Neural crest cell (in vitro differentiated cells): ENCODE results near the gene TMEM161A. TPM values are rescaled to one million over a fixed set of nuclear protein-coding genes. Genes with fewer than 3 reads are reported as not detected.

Source experiments
- DNase-seq: peaks from one replicate; pipeline ENCODE4 v3.0.0; 2021; ENCODE audit warnings: low read depth, mixed read lengths, low spot score
- H3K27ac Mint-ChIP-seq: one replicate; pipeline ENCODE4 v1.8.0; 2021; ENCODE audit warnings: mild to moderate bottlenecking, mixed read lengths; ENCODE audit not compliant: unreplicated experiment
- H3K27me3 Mint-ChIP-seq: 2 replicates; pipeline ENCODE4 v1.8.0; 2021; ENCODE audit warnings: low read depth, mild to moderate bottlenecking, mixed read lengths
- H3K36me3 Mint-ChIP-seq: 2 replicates; pipeline ENCODE4 v1.8.0; 2021; ENCODE audit warnings: low read depth, mild to moderate bottlenecking, mixed read lengths
- H3K4me1 Mint-ChIP-seq: 2 replicates; pipeline ENCODE4 v1.8.0; 2021; ENCODE audit warnings: mixed read lengths
- H3K4me3 Mint-ChIP-seq: one replicate; pipeline ENCODE4 v1.8.0; 2021; ENCODE audit warnings: mild to moderate bottlenecking, mixed read lengths
- H3K9me3 Mint-ChIP-seq: 2 replicates; pipeline ENCODE4 v1.8.0; 2021; ENCODE audit warnings: mixed read lengths
- total RNA-seq: library from RNA; stranded (reverse); gene quantifications from 2 replicates; pipeline ENCODE4 v1.2.1, GENCODE V29; 2021
- TF ChIP-seq, protein P1 (sequence below): fragments of 200-600 bp; sonication (generic); conservative IDR thresholded peaks from 2 replicates; pipeline ENCODE4 v1.5.0; 2021; ENCODE audit warnings: antibody characterized with exemption, mild to moderate bottlenecking

Gene TMEM161A
- total RNA-seq, 1 donor from 2014 or later, result 44.8 TPM

GRCh38 chr19:19074196-19074882 lies 63.9 kb downstream of the TMEM161A start:
- no peaks in the 10 kb centered on the region for H3K4me1 Mint-ChIP-seq

GRCh38 chr19:19071897-19072296 lies 66.4 kb downstream of the TMEM161A start:
- H3K4me1 Mint-ChIP-seq, result no peaks in the 10 kb centered on the region
- no peak overlapping the region for H3K4me3 Mint-ChIP-seq
- H3K36me3 Mint-ChIP-seq, result no peaks in the 10 kb centered on the region
- H3K9me3 Mint-ChIP-seq, result no peaks in the 10 kb centered on the region
- no peak overlapping the region for H3K27ac Mint-ChIP-seq
- no peak for DNase-seq
- peaks cover 3% of the 10 kb centered on the region for H3K27me3 Mint-ChIP-seq
- TF ChIP-seq, protein P1, sequence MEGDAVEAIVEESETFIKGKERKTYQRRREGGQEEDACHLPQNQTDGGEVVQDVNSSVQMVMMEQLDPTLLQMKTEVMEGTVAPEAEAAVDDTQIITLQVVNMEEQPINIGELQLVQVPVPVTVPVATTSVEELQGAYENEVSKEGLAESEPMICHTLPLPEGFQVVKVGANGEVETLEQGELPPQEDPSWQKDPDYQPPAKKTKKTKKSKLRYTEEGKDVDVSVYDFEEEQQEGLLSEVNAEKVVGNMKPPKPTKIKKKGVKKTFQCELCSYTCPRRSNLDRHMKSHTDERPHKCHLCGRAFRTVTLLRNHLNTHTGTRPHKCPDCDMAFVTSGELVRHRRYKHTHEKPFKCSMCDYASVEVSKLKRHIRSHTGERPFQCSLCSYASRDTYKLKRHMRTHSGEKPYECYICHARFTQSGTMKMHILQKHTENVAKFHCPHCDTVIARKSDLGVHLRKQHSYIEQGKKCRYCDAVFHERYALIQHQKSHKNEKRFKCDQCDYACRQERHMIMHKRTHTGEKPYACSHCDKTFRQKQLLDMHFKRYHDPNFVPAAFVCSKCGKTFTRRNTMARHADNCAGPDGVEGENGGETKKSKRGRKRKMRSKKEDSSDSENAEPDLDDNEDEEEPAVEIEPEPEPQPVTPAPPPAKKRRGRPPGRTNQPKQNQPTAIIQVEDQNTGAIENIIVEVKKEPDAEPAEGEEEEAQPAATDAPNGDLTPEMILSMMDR, result no peak

More at GRCh38 chr19:19074196-19074882, 63.9 kb downstream of the TMEM161A start:
- Mint-ChIP-seq H3K4me3 (no peak overlapping the region), H3K36me3 (no peaks in the 10 kb centered on the region), H3K27me3 (no peaks in the 10 kb centered on the region), H3K27ac (no peak overlapping the region), H3K9me3 (no peaks in the 10 kb centered on the region)
- DNase-seq, result no peak
- TF ChIP-seq, protein P1, result no peak

Other genes with a start within 250 kb of the TMEM161A start
- 27.7 and 29.8 TPM in 2 replicates for gene CERS1, start 242.3 kb downstream of the TMEM161A start, total RNA-seq
- gene COPE, start 219.1 kb downstream of the TMEM161A start, total RNA-seq, result 194 and 196 TPM in 2 replicates
- 54.9 and 56.6 TPM in 2 replicates for gene DDX49, start 218.8 kb downstream of the TMEM161A start, total RNA-seq
- 71.4 and 78.8 TPM in 2 replicates for gene HOMER3, start 197.3 kb downstream of the TMEM161A start, total RNA-seq
- 149 and 160 TPM in 2 replicates for gene SUGP2, start 105.0 kb downstream of the TMEM161A start, total RNA-seq
- gene ARMC6, start 104.9 kb downstream of the TMEM161A start, total RNA-seq, result 52.5 and 57.9 TPM in 2 replicates
- 10.5 and 11.1 TPM in 2 replicates for gene SLC25A42, start 74.5 kb downstream of the TMEM161A start, total RNA-seq
- gene MEF2B, start 31.8 kb upstream of the TMEM161A start, total RNA-seq, result 1.4 and 1.5 TPM in 2 replicates
- 23.6 and 28.0 TPM in 2 replicates for gene BORCS8, start 53.7 kb upstream of the TMEM161A start, total RNA-seq
- gene RFXANK, start 53.8 kb upstream of the TMEM161A start, total RNA-seq, result 107 and 111 TPM in 2 replicates
- 17.6 and 18.6 TPM in 2 replicates for gene NR2C2AP, start 64.9 kb upstream of the TMEM161A start, total RNA-seq
- 12.3 and 13.8 TPM in 2 replicates for gene NCAN, start 73.5 kb upstream of the TMEM161A start, total RNA-seq
- gene TM6SF2, start 134.8 kb upstream of the TMEM161A start, total RNA-seq, result 5.5 and 5.7 TPM in 2 replicates
- gene SUGP1, start 182.0 kb upstream of the TMEM161A start, total RNA-seq, result 89.9 and 101 TPM in 2 replicates
- gene MAU2, start 182.4 kb upstream of the TMEM161A start, total RNA-seq, result 68.8 and 70.8 TPM in 2 replicates